IPS DF 6.9 (cell line): ENCODE data around the gene LHX2.
"Not testable (repeated sequence)": the region's sequence is repeated elsewhere in the genome, so short reads cannot be mapped to it uniquely, and the experiment has no call there.

Experiments
- DNase-seq: peaks from one replicate; pipeline ENCODE4 v3.0.0-alpha.2; 2013; ENCODE audit warnings: low read depth, low spot score
- H3K27ac ChIP-seq: one replicate; pipeline ENCODE4 v1.5.1; 2013; ENCODE audit warnings: low read length, control low read depth
- H3K27me3 ChIP-seq: 2 replicates; pipeline ENCODE4 v1.6.1; 2013; ENCODE audit warnings: mild to moderate bottlenecking, low read length; ENCODE audit not compliant: control insufficient read depth, insufficient read depth
- H3K36me3 ChIP-seq: 2 replicates; pipeline ENCODE4 v1.6.1; 2013; ENCODE audit warnings: low read length; ENCODE audit not compliant: control insufficient read depth, insufficient read depth
- H3K4me1 ChIP-seq: 2 replicates; pipeline ENCODE4 v1.6.1; 2013; ENCODE audit warnings: low read length; ENCODE audit not compliant: control insufficient read depth, insufficient read depth
- H3K4me3 ChIP-seq: 2 replicates; pipeline ENCODE4 v1.5.1; 2013; ENCODE audit warnings: mild to moderate bottlenecking, low read length
- H3K9me3 ChIP-seq: 2 replicates; pipeline ENCODE4 v1.6.1; 2013; ENCODE audit warnings: low read length, inconsistent platforms; ENCODE audit not compliant: control insufficient read depth, insufficient read depth
- WGBS: extraction: QIAGEN DNeasy Blood & Tissue Kit; methylation state at CpG from one replicate; pipeline ENCODE4 v1.1.7; 2013; ENCODE audit warnings: mixed read lengths, missing lambda C conversion rate; ENCODE audit not compliant: insufficient read length, insufficient coverage; 5-methylcytosine and 5-hydroxymethylcytosine counted together

LHX2 gene

DNA sequence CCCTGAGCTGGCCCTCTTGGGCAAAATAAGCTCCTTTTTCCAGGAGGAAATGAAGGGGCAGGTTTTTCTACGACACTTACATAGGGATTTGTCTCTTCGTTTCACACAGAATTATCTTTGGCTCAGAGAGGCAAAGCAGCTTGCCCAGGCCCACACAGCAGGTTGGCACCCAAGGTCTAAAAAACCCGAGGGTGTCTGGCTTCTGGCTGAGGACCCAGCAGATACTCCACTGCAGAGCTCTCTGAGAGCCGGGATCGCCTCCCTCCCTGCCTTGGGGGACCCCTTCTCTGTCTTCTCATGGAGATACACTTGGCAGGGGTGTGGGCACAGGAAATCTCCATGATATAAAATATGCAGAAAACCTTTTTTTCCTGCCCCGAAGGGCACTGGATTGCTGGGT, 29.0 kb upstream of the LHX2 start:
- Histone ChIP-seq H3K9me3 (no peaks in the 10 kb centered on the region), H3K4me3 (no peak overlapping the region), H3K27ac (no peak overlapping the region), H3K36me3 (no peaks in the 10 kb centered on the region), H3K4me1 (no peaks in the 10 kb centered on the region), H3K27me3 (no peaks in the 10 kb centered on the region; the same call in 1 of the 2 replicates)
- no peak for DNase-seq
- no CpG with 5 or more reads among the region's 6 CpGs for WGBS

DNA sequence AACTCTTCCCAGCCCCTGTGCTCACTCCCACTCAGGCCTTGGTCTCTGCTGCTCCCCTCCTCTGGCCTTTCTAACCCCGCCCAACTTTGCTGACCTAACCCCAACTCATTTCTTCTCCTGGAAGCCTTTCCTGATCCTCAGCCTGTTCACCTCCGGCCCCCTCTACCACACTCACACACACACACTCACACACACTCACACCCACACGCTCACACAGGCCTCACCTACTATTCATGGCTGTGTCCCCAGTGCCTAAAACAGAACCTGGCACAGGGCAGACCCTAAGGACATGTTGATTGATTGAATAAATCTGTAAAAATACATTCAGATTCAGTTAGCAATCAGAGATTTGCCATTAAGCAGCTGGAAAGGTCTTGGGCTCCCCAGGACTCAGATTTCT, 28.5 kb upstream of the LHX2 start:
- Histone ChIP-seq H3K9me3 (no peaks in the 10 kb centered on the region), H3K27ac (no peak overlapping the region), H3K27me3 (no peaks in the 10 kb centered on the region; the same call in 1 of the 2 replicates), H3K4me3 (no peak overlapping the region), H3K36me3 (no peaks in the 10 kb centered on the region), H3K4me1 (no peaks in the 10 kb centered on the region)
- no peak for DNase-seq
- WGBS, result 100% methylated on average over 2 of the region's 3 CpGs

- no peak overlapping the region for H3K4me3 ChIP-seq
- H3K27me3 ChIP-seq, result no peaks in the 10 kb centered on the region; the same call in 1 of the 2 replicates
- no peak for DNase-seq
- no peaks in the 10 kb centered on the region for H3K9me3 ChIP-seq
- no peaks in the 10 kb centered on the region for H3K4me1 ChIP-seq
- no peaks in the 10 kb centered on the region for H3K36me3 ChIP-seq
- WGBS, result no CpG with 5 or more reads among the region's 3 CpGs
- no peak overlapping the region for H3K27ac ChIP-seq
Observed at GRCh38 chr9:123984802-123985201, 26.8 kb upstream of the LHX2 start.

DNA sequence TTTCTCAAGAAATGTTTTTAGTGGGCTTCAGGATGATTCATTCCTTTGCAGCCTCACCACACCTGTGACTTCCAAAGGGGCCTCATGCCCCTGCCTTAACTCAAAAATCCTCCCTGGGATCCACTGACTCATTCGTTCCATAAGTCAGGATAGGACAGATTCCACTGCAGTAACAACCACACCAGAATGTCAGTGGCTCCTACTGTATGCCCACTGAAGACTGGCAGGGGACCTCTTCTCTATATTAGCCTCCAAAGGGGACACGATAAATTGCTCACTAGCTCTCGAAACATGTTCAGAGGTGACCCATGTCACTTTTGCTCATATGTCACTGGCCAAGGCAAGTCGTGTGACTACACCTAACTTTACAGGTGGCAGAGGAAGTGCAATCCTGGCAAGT, 25.7 kb upstream of the LHX2 start:
- WGBS, result no CpG with 5 or more reads among the region's 4 CpGs
- no peaks in the 10 kb centered on the region for H3K4me1 ChIP-seq
- no peak overlapping the region for H3K4me3 ChIP-seq
- H3K27ac ChIP-seq, result no peak overlapping the region
- no peak for DNase-seq
- H3K27me3 ChIP-seq, result no peaks in the 10 kb centered on the region; the same call in 1 of the 2 replicates
- no peaks in the 10 kb centered on the region for H3K36me3 ChIP-seq
- H3K9me3 ChIP-seq, result no peaks in the 10 kb centered on the region

GRCh38 chr9:123990427-123990826, 21.1 kb upstream of the LHX2 start:
- no peak overlapping the region for H3K4me3 ChIP-seq
- no peaks in the 10 kb centered on the region for H3K9me3 ChIP-seq
- peaks cover 11% of the 10 kb centered on the region for H3K27me3 ChIP-seq
- H3K27ac ChIP-seq, result no peak overlapping the region
- no peaks in the 10 kb centered on the region for H3K4me1 ChIP-seq
- no peaks in the 10 kb centered on the region for H3K36me3 ChIP-seq
- no CpG with 5 or more reads among the region's 5 CpGs for whole genome bisulfite sequencing
- DNase-seq, result no peak

GRCh38 chr9:123992679-123993078, 18.9 kb upstream of the LHX2 start:
- not testable (repeated sequence) for H3K9me3 ChIP-seq, H3K4me3 ChIP-seq, H3K27ac ChIP-seq, H3K36me3 ChIP-seq, H3K4me1 ChIP-seq, DNase-seq
- no CpG with 5 or more reads among the region's 16 CpGs for WGBS
- peaks cover 32% of the 10 kb centered on the region for H3K27me3 ChIP-seq

- Histone ChIP-seq H3K4me1 (no peaks in the 10 kb centered on the region), H3K27me3 (peaks cover 66% of the 10 kb centered on the region), H3K27ac (no peak overlapping the region), H3K36me3 (no peaks in the 10 kb centered on the region), H3K9me3 (no peaks in the 10 kb centered on the region), H3K4me3 (no peak overlapping the region)
- WGBS, result no CpG with 5 or more reads among the region's 23 CpGs
- no peak for DNase-seq
Observed at GRCh38 chr9:123996731-123997421, 14.7 kb upstream of the LHX2 start.

GRCh38 chr9:123997665-123998277, 13.8 kb upstream of the LHX2 start:
- no CpG with 5 or more reads among the region's 15 CpGs for WGBS
- peaks cover 75% of the 10 kb centered on the region for H3K27me3 ChIP-seq
- no peak overlapping the region for H3K27ac ChIP-seq
- no peak overlapping the region for H3K4me3 ChIP-seq
- DNase-seq, result no peak
- no peaks in the 10 kb centered on the region for H3K9me3 ChIP-seq
- no peaks in the 10 kb centered on the region for H3K4me1 ChIP-seq
- H3K36me3 ChIP-seq, result no peaks in the 10 kb centered on the region

GRCh38 chr9:123998278-123998925, 13.2 kb upstream of the LHX2 start:
- H3K27ac ChIP-seq, result no peak overlapping the region
- DNase-seq, result no peak
- no peaks in the 10 kb centered on the region for H3K4me1 ChIP-seq
- no peak overlapping the region for H3K4me3 ChIP-seq
- no peaks in the 10 kb centered on the region for H3K9me3 ChIP-seq
- no CpG with 5 or more reads among the region's 6 CpGs for WGBS
- H3K36me3 ChIP-seq, result no peaks in the 10 kb centered on the region
- peaks cover 81% of the 10 kb centered on the region for H3K27me3 ChIP-seq

GRCh38 chr9:123998970-123999621, 12.5 kb upstream of the LHX2 start:
- H3K36me3 ChIP-seq, result no peaks in the 10 kb centered on the region
- no CpG with 5 or more reads among the region's 43 CpGs for WGBS
- H3K27me3 ChIP-seq, result peaks cover 86% of the 10 kb centered on the region
- no peak for DNase-seq
- H3K27ac ChIP-seq, result no peak overlapping the region
- no peaks in the 10 kb centered on the region for H3K9me3 ChIP-seq
- no peaks in the 10 kb centered on the region for H3K4me1 ChIP-seq
- no peak overlapping the region for H3K4me3 ChIP-seq
